H1 (cell line): ENCODE data around the gene PTPRD. TPM values are rescaled to one million over a fixed set of nuclear protein-coding genes. Genes with fewer than 3 reads are reported as not detected.

Source experiments
- CTCF ChIA-PET: fragments of 300-600 bp; sonication (Branson Sonifier 250); formaldehyde crosslinking; loops from one replicate; lab custom pipeline; 2021; ENCODE audit not compliant: partially characterized antibody; lab: Charles Lee
- POLR2A ChIA-PET: fragments of 300-600 bp; sonication (Branson Sonifier 250); formaldehyde crosslinking; loops from one replicate; lab custom pipeline; 2021; ENCODE audit warnings: inconsistent platforms; ENCODE audit not compliant: partially characterized antibody; lab: Charles Lee
- DNase-seq, 2 experiments: peaks; one replicate each; pipeline versions ENCODE4 v3.0.0 to v3.0.0-alpha.2; 2010 to 2022; ENCODE audit warnings: low spot score in 2 of 2, low read depth in 1 of 2, mixed read lengths in 1 of 2
- FAIRE-seq: peaks from 2 replicates; lab custom pipeline; 2011; peaks lifted over from hg19 to GRCh38; lab: Jason Lieb, UNC
- H2AFZ ChIP-seq: 2 replicates; pipeline ENCODE4 v1.8.1; 2012; ENCODE audit warnings: low read length, inconsistent platforms
- H2AK5ac ChIP-seq: 2 replicates; pipeline ENCODE4 v1.6.1; 2013; ENCODE audit warnings: low read depth, low read length
- H2BK120ac ChIP-seq: replicated peaks from 2 replicates; pipeline ENCODE3; 2013; ENCODE audit warnings: low read depth, low read length, inconsistent platforms
- H2BK12ac ChIP-seq: 2 replicates; pipeline ENCODE4 v1.6.1; 2013; ENCODE audit warnings: low read depth, low read length
- H2BK15ac ChIP-seq: 2 replicates; pipeline ENCODE4 v1.6.1; 2013; ENCODE audit warnings: low read length
- H2BK20ac ChIP-seq: 2 replicates; pipeline ENCODE4 v1.6.1; 2013; ENCODE audit warnings: low read length
- H2BK5ac ChIP-seq: 2 replicates; pipeline ENCODE4 v1.6.1; 2013; ENCODE audit warnings: low read depth, low read length
- H3K14ac ChIP-seq: 2 replicates; pipeline ENCODE4 v1.6.1; 2013; ENCODE audit warnings: inconsistent platforms; ENCODE audit not compliant: insufficient read length
- H3K18ac ChIP-seq: 2 replicates; pipeline ENCODE4 v1.6.1; 2013; ENCODE audit warnings: low read length; ENCODE audit errors: extremely low read depth
- H3K23ac ChIP-seq: 2 replicates; pipeline ENCODE4 v1.6.1; 2013; ENCODE audit warnings: inconsistent platforms; ENCODE audit not compliant: insufficient read length
- H3K23me2 ChIP-seq: 2 replicates; pipeline ENCODE4 v1.6.1; 2013; ENCODE audit warnings: low read depth, low read length
- H3K27ac ChIP-seq: 2 replicates; pipeline ENCODE4 v1.6.1; 2011; ENCODE audit warnings: low read depth, low read length, inconsistent platforms
- H3K27me3 ChIP-seq, 4 experiments: replicated peaks in 1 of 4; 1 replicate in 1 of 4; 2 replicates in 3 of 4; pipeline versions ENCODE4 v1.6.1 to v1.8.1; 2011 to 2013; ENCODE audit warnings: low read length in 3 of 4, mild to moderate bottlenecking in 3 of 4, inconsistent platforms in 2 of 4, mixed read lengths in 2 of 4, moderate library complexity in 1 of 4; ENCODE audit not compliant: control insufficient read depth in 3 of 4, insufficient read depth in 3 of 4; ENCODE audit errors: extremely low read depth in 1 of 4
- H3K36me3 ChIP-seq, 4 experiments: 2 replicates each; pipeline versions ENCODE4 v1.6.1 to v1.8.1; 2011 to 2013; ENCODE audit warnings: mild to moderate bottlenecking in 4 of 4, low read length in 3 of 4, moderate library complexity in 2 of 4, control low read depth in 1 of 4, inconsistent platforms in 1 of 4; ENCODE audit not compliant: insufficient read depth in 4 of 4, control insufficient read depth in 2 of 4
- H3K4ac ChIP-seq: replicated peaks from 2 replicates; pipeline ENCODE3; 2013; ENCODE audit warnings: low read length, low read depth, mixed read lengths, inconsistent platforms; ENCODE audit not compliant: insufficient read length
- H3K4me1 ChIP-seq, 4 experiments: replicated peaks in 1 of 4; 1 replicate in 1 of 4; 2 replicates in 3 of 4; pipeline versions ENCODE4 v1.6.1 to v1.8.1; 2011 to 2013; ENCODE audit warnings: low read length in 3 of 4, inconsistent platforms in 2 of 4, mixed read lengths in 1 of 4; ENCODE audit not compliant: insufficient read depth in 4 of 4, control insufficient read depth in 3 of 4
- H3K4me2 ChIP-seq, 2 experiments: 2 replicates each; pipeline versions ENCODE4 v1.6.1 to v1.8.1; 2011 to 2013; ENCODE audit warnings: low read depth in 2 of 2, low read length in 2 of 2, control low read depth in 1 of 2, inconsistent platforms in 1 of 2, mild to moderate bottlenecking in 1 of 2; ENCODE audit not compliant: insufficient read depth in 1 of 2
- H3K4me3 ChIP-seq, 4 experiments: fragments of 200-600, 300-600 bp in 1 of 4; sonication (generic), shearing (Covaris generic), sonication (Bioruptor Twin) in 1 of 4; 2 replicates each; pipeline versions ENCODE4 v1.5.1 to v1.8.1; 2011 to 2016; ENCODE audit warnings: low read length in 4 of 4, low read depth in 3 of 4, control low read depth in 2 of 4, inconsistent platforms in 2 of 4, mild to moderate bottlenecking in 2 of 4, mixed read lengths in 1 of 4, moderate library complexity in 1 of 4; ENCODE audit not compliant: insufficient read depth in 2 of 4; ENCODE audit errors: extremely low read depth in 1 of 4
- H3K56ac ChIP-seq: replicated peaks from 2 replicates; pipeline ENCODE3; 2013; ENCODE audit warnings: low read depth, mild to moderate bottlenecking, mixed read lengths, low read length, inconsistent platforms; ENCODE audit not compliant: insufficient read length
- H3K79me1 ChIP-seq: 2 replicates; pipeline ENCODE4 v1.6.1; 2013; ENCODE audit warnings: low read depth, low read length, control low read depth
- H3K79me2 ChIP-seq, 2 experiments: 2 replicates each; pipeline versions ENCODE4 v1.6.1 to v1.8.1; 2012 to 2013; ENCODE audit warnings: low read length in 2 of 2, mild to moderate bottlenecking in 2 of 2, inconsistent platforms in 1 of 2; ENCODE audit not compliant: insufficient read depth in 2 of 2, control insufficient read depth in 1 of 2
- H3K9ac ChIP-seq, 4 experiments: replicated peaks in 1 of 4; 1 replicate in 1 of 4; 2 replicates in 3 of 4; pipeline versions ENCODE4 v1.6.1 to v1.8.1; 2011 to 2013; ENCODE audit warnings: low read depth in 3 of 4, low read length in 3 of 4, control low read depth in 2 of 4, mild to moderate bottlenecking in 2 of 4, moderate library complexity in 2 of 4, inconsistent platforms in 1 of 4; ENCODE audit errors: extremely low read depth in 1 of 4
- H3K9me3 ChIP-seq, 2 experiments: 2 replicates each; pipeline versions ENCODE4 v1.6.1 to v1.8.1; 2012 to 2013; ENCODE audit warnings: mild to moderate bottlenecking in 2 of 2, moderate library complexity in 2 of 2, control low read depth in 1 of 2, inconsistent platforms in 1 of 2, low read depth in 1 of 2, low read length in 1 of 2, mixed read lengths in 1 of 2; ENCODE audit not compliant: insufficient read depth in 2 of 2
- H4K20me1 ChIP-seq, 2 experiments: replicated peaks in 1 of 2; 2 replicates each; pipeline versions ENCODE3 to v1.8.1; 2011 to 2013; ENCODE audit warnings: inconsistent platforms in 2 of 2, low read length in 2 of 2, mild to moderate bottlenecking in 1 of 2; ENCODE audit not compliant: insufficient read depth in 2 of 2, control insufficient read depth in 1 of 2
- H4K5ac ChIP-seq: 2 replicates; pipeline ENCODE4 v1.6.1; 2013; ENCODE audit warnings: low read length, low read depth, mixed read lengths, inconsistent platforms; ENCODE audit not compliant: insufficient read length
- H4K8ac ChIP-seq: 2 replicates; pipeline ENCODE4 v1.8.0; 2013; ENCODE audit warnings: mild to moderate bottlenecking, moderate library complexity, low read length, inconsistent platforms; ENCODE audit not compliant: insufficient read depth; ENCODE audit errors: extremely low read depth
- H4K91ac ChIP-seq: replicated peaks from 2 replicates; pipeline ENCODE3; 2013; ENCODE audit warnings: low read length, mixed read lengths, inconsistent platforms; ENCODE audit not compliant: insufficient read length
- CREB1 ChIP-seq: IDR thresholded peaks from 2 replicates; pipeline ENCODE4 v1.6.1; 2012; ENCODE audit warnings: inconsistent platforms
- JUN ChIP-seq: IDR thresholded peaks from 2 replicates; pipeline ENCODE4 v1.6.1; 2011; ENCODE audit warnings: low read depth, mild to moderate bottlenecking, improper control_type of control experiment, low read length
- POLR2AphosphoS5 ChIP-seq: IDR thresholded peaks from 2 replicates; pipeline ENCODE4 v1.6.1; 2011; ENCODE audit warnings: low read depth, low read length
- YY1 ChIP-seq: IDR thresholded peaks from 2 replicates; pipeline ENCODE4 v1.6.1; 2011; ENCODE audit warnings: low read depth, mild to moderate bottlenecking, low read length
- ZNF274 ChIP-seq: IDR thresholded peaks from 2 replicates; pipeline ENCODE4 v1.7.0; 2012; ENCODE audit warnings: low read length, borderline replicate concordance; ENCODE audit errors: extremely low read depth
- WGBS, 2 experiments: shearing (Covaris generic) in 1 of 2; methylation state at CpG; one replicate each; pipeline versions ENCODE4 v1.1.6 to v1.1.7; 2013 to 2015; ENCODE audit warnings: low lambda C conversion rate in 2 of 2, mixed read lengths in 2 of 2, inconsistent platforms in 1 of 2, low coverage in 1 of 2, missing lambda C conversion rate in 1 of 2; ENCODE audit not compliant: insufficient replicate concordance in 2 of 2, insufficient coverage in 1 of 2, insufficient read length in 1 of 2; ENCODE audit errors: extremely low coverage in 1 of 2, missing lambda C conversion rate in 1 of 2; 5-methylcytosine and 5-hydroxymethylcytosine counted together
- polyA plus RNA-seq, 7 experiments: library from polyadenylated mRNA; depleted of rRNA in 3 of 7; stranded (reverse) in 5 of 7; unstranded in 2 of 7; fragments of >200 nt in 5 of 7; fragments of 200-250 nt in 2 of 7; gene quantifications; 1 replicate in 5 of 7; 2 replicates in 1 of 7; 4 replicates in 1 of 7; pipeline versions ENCODE4 v1.2.1 to v1.2.3, GENCODE V29; 2011 to 2013; ENCODE audit warnings: missing spikeins in 2 of 7, mixed read lengths in 2 of 7
- total RNA-seq: library from RNA; stranded (reverse); fragmentation: NEBNext Ultra II Directional; extraction: Animal tissue kit (Norgen Biotek cat#: 25700); gene quantifications from 2 replicates; pipeline ENCODE4 v1.2.1, GENCODE V29; 2021

The PTPRD gene
- total and polyA plus RNA-seq, 2 of the 8 experiments (the other 6 are each of a cell fraction or from before 2014, with no cell fraction given), result 17.2 to 77.0 TPM

GRCh38 chr9:9538356-9538755, 1074.4 kb downstream of the PTPRD start:
- POLR2A ChIA-PET, result no interaction called here
- H3K4me2 ChIP-seq, result no peak overlapping the region
- no peak overlapping the region for H2AFZ ChIP-seq
- H2BK20ac ChIP-seq, result no peak overlapping the region
- H3K18ac ChIP-seq, result no peak overlapping the region
- H3K4ac ChIP-seq, result no peak overlapping the region
- no peaks in the 10 kb centered on the region for H3K79me2 ChIP-seq
- peaks cover 0 to 11% (median 3%) of the 10 kb centered on the region in 4 experiments; a peak in 3 of 7 replicates for H3K4me1 ChIP-seq
- H2BK15ac ChIP-seq, result no peak overlapping the region
- H2BK12ac ChIP-seq, result no peak overlapping the region
- WGBS, 2 experiments, result 96% methylated on average over 4 of the region's 4 CpGs; no CpG with 5 or more reads in 1 of the 2 experiments
- H3K23me2 ChIP-seq, result no peaks in the 10 kb centered on the region
- H4K91ac ChIP-seq, result no peak overlapping the region
- H3K56ac ChIP-seq, result no peak overlapping the region
- no peaks in the 10 kb centered on the region for H3K79me1 ChIP-seq
- no peak for FAIRE-seq
- no peaks in the 10 kb centered on the region for H3K27me3 ChIP-seq
- H4K8ac ChIP-seq, result no peak overlapping the region
- H3K14ac ChIP-seq, result no peak overlapping the region
- no peak overlapping the region for H2AK5ac ChIP-seq
- H3K23ac ChIP-seq, result no peak overlapping the region
- TF ChIP-seq YY1, result no peak
- no peak for TF ChIP-seq CREB1
- TF ChIP-seq ZNF274, result no peak
- no peak for TF ChIP-seq POLR2AphosphoS5
- TF ChIP-seq JUN, result no peak
- no peak overlapping the region for H3K9ac ChIP-seq
- DNase-seq, result no peak
- no peaks in the 10 kb centered on the region for H3K9me3 ChIP-seq
- H4K5ac ChIP-seq, result no peak overlapping the region
- CTCF ChIA-PET, result no interaction called here
- H3K27ac ChIP-seq, result no peak overlapping the region
- no peak overlapping the region for H2BK120ac ChIP-seq
- H2BK5ac ChIP-seq, result no peak overlapping the region
- no peaks in the 10 kb centered on the region for H4K20me1 ChIP-seq
- H3K36me3 ChIP-seq, result no peaks in the 10 kb centered on the region
- no peak overlapping the region for H3K4me3 ChIP-seq
